ENCODE measurements around the gene EIF5A2. TPM values are rescaled to one million over a fixed set of nuclear protein-coding genes. Genes with fewer than 3 reads are reported as not detected.
A peak's percentile ranks its signal among the peaks of the same experiment; 100 is the strongest.

EIF5A2 gene
- total and polyA plus RNA-seq, 10 of the 15 experiments (the other 5 are each of a cell fraction or from before 2014, with no cell fraction given) = 0.76 to 3.0 (median 2.2) TPM

- DNase-seq (ENCODE audit: low read depth, low spot score) (no peak), ATAC-seq (peak; percentile 40), FAIRE-seq (no peak)
- intact Hi-C loops (cut with micrococcal nuclease; ENCODE audit: unreplicated experiment) (loop anchor here (5.0 kb wide), 1 partner anchor 1095 kb away; the partner anchor contains the start of gene MYNN), in situ Hi-C loops (cut with MboI) (no loop called here)
- Histone ChIP-seq H3K4me3 (peak overlapping the region; percentile 48), H3K4me1 (ENCODE audit: control insufficient read depth, insufficient read depth, low read length) (no peaks in the 10 kb centered on the region; the same call in 1 of the 2 replicates), H3K9ac (ENCODE audit: control insufficient read depth, insufficient read depth, low read length) (peak overlapping the region; percentile 93), H3K79me2 (ENCODE audit: control insufficient read depth, insufficient read depth, low read length) (peaks cover 32% of the 10 kb centered on the region), H4K20me1 (ENCODE audit: control insufficient read depth, insufficient read depth) (no peaks in the 10 kb centered on the region; the same call in 1 of the 2 replicates), H2AFZ (ENCODE audit: control insufficient read depth, low read depth, low read length) (no peak overlapping the region), H3K4me2 (ENCODE audit: control insufficient read depth, insufficient read depth) (peak overlapping the region; percentile 87), H3K9me3 (replicated peaks; ENCODE audit: control insufficient read depth, insufficient read depth, low read length) (no peaks in the 10 kb centered on the region; the same call in 2 of the 3 replicates), H3K27ac (ENCODE audit: control insufficient read depth, insufficient read depth) (peak overlapping the region; percentile 12; the same call in 1 of the 2 replicates), H3K36me3 (ENCODE audit: control insufficient read depth in 2 of 2, insufficient read depth in 2 of 2, low read length in 1 of 2) (peaks cover 0 to 18% of the 10 kb centered on the region in 2 experiments; a peak in 2 of 4 replicates), H3K27me3 (replicated peaks in 1 of 2; ENCODE audit: control insufficient read depth in 2 of 2, insufficient read depth in 2 of 2, low read length in 1 of 2) (no peaks in the 10 kb centered on the region)
- ChIA-PET POLR2A (no interaction called here), RAD21 (ENCODE audit: unreplicated experiment) (no interaction called here), SMC1A (ENCODE audit: uncharacterized antibody, unreplicated experiment) (no interaction called here), CTCF (interaction anchor here (0.7 to 0.8 kb wide), 2 partner anchors 58 to 963 kb away, joined by 3 read pairs; no protein-coding TSS in a partner anchor)
- 0% methylated on average over 1 of the region's 1 CpG for WGBS (ENCODE audit: insufficient coverage, insufficient replicate concordance, low lambda C conversion rate, missing lambda C conversion rate)
- no TSS peak for BruUV-seq (replicated peaks)
- TF ChIP-seq PML (IDR thresholded peaks at IDR 0.05; ENCODE audit: low read length) (no peak), SMC3 (IDR thresholded peaks at IDR 0.05; ENCODE audit: borderline replicate concordance, low read length) (no peak), SPI1 (IDR thresholded peaks at IDR 0.05; ENCODE audit: borderline replicate concordance, insufficient read depth, low read depth, low read length) (peak; percentile 89; the same call in 1 of the 2 replicates), SRF (IDR thresholded peaks at IDR 0.05; ENCODE audit: low read depth in 2 of 2, low read length in 2 of 2) (no peak), BCL11A (IDR thresholded peaks at IDR 0.05; ENCODE audit: low read depth, low read length) (no peak), KDM1A (IDR thresholded peaks at IDR 0.05; ENCODE audit: borderline replicate concordance) (no peak), NFYA (IDR thresholded peaks at IDR 0.05; ENCODE audit: borderline replicate concordance, low read depth, low read length) (no peak), ZNF687 (IDR thresholded peaks at IDR 0.05) (no peak), RCOR1 (conservative IDR thresholded peaks at IDR 0.05; ENCODE audit: low read depth, low read length) (no peak), GATAD2B (conservative IDR thresholded peaks at IDR 0.05; ENCODE audit: low read depth) (no peak), ZNF384 (IDR thresholded peaks at IDR 0.05; ENCODE audit: borderline replicate concordance, low read depth, low read length) (no peak), RELB (IDR thresholded peaks at IDR 0.05; ENCODE audit: low read depth) (no peak), BHLHE40 (IDR thresholded peaks at IDR 0.05; ENCODE audit: borderline replicate concordance in 1 of 2, low read depth in 2 of 2, low read length in 1 of 2) (no peak)
- TF ChIP-seq, protein P1, sequence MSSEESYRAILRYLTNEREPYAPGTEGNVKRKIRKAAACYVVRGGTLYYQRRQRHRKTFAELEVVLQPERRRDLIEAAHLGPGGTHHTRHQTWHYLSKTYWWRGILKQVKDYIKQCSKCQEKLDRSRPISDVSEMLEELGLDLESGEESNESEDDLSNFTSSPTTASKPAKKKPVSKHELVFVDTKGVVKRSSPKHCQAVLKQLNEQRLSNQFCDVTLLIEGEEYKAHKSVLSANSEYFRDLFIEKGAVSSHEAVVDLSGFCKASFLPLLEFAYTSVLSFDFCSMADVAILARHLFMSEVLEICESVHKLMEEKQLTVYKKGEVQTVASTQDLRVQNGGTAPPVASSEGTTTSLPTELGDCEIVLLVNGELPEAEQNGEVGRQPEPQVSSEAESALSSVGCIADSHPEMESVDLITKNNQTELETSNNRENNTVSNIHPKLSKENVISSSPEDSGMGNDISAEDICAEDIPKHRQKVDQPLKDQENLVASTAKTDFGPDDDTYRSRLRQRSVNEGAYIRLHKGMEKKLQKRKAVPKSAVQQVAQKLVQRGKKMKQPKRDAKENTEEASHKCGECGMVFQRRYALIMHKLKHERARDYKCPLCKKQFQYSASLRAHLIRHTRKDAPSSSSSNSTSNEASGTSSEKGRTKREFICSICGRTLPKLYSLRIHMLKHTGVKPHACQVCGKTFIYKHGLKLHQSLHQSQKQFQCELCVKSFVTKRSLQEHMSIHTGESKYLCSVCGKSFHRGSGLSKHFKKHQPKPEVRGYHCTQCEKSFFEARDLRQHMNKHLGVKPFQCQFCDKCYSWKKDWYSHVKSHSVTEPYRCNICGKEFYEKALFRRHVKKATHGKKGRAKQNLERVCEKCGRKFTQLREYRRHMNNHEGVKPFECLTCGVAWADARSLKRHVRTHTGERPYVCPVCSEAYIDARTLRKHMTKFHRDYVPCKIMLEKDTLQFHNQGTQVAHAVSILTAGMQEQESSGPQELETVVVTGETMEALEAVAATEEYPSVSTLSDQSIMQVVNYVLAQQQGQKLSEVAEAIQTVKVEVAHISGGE (CRISPR knock-in tag; IDR thresholded peaks at IDR 0.05) = no peak
Observed at GRCh38 chr3:170867143-170867937, 41.1 kb downstream of the EIF5A2 start.
